Right renal pelvis (tissue), 4 donors: Measurements from ENCODE around the gene SEC61A2. TPM values are rescaled to one million over a fixed set of nuclear protein-coding genes. Genes with fewer than 3 reads are reported as not detected.
"Not testable (repeated sequence)": the region's sequence is repeated elsewhere in the genome, so short reads cannot be mapped to it uniquely, and the experiment has no call there.

Source experiments
- DNase-seq, 4 donors: peaks; one replicate each; pipeline ENCODE4 v3.0.0-alpha.2; 2013; ENCODE audit warnings: low read depth in 4 of 4, low spot score in 3 of 4, missing footprints in 1 of 4
- polyA plus RNA-seq, 4 donors: library from polyadenylated mRNA; unstranded; fragments of 120-200 nt; gene quantifications; one replicate each; pipeline ENCODE4 v1.2.1, GENCODE V29; 2013; ENCODE audit not compliant: insufficient read length in 4 of 4

SEC61A2 gene
- 10 to 100 TPM; 11.0 to 17.2 (median 14.1) TPM for polyA plus RNA-seq

DNA sequence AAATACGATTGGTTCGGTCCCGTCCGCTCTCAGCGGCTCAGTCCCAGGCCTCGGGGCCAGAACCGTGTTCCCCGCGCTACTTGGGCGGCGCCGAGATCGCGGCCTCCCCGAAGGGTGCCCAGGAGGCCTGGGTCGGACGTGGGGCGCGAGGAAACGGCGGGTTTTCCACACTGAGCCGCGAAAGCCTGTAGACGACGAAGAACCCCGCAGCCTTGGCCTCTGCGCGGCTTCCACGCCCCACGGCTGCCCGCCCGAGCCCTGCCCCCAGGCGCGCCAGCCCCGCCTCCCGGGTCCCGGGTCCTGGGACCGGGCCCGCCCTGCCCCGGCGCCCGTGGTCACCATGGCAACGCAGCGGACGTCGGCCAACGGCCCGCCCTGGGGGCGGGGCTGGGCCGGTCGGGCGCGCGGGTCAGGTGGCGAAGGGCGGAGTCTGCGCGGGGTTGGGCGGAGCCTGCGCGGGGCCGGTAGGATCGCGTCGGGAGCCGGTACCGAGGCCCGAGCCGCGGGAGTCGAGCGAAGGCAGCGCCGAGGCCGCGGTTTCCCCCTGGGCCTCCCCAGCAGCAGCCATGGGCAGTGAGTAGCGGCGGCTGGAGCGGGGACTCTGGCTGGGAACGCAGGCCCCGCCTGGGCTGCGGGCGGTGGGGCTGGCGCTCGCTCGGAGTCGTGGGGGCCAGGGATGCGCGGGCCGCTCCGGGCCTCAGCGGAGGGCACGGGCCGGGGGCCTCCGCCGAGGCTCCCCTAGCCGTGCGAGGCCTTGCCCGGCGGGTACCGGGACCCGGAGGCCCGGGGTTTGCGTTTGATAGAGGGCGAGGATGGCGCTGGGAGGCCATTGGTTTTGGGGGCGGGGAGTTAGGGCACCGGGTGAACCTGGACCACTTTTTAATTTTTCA is at the start of gene SEC61A2:
SEC61A2 (plus strand) TSS at position 456 of the 890 bp plus-strand sequence; CDS start at position 567, 111 bp downstream.
- peak; percentile 86 to 92 (median 90) for DNase-seq

DNA sequence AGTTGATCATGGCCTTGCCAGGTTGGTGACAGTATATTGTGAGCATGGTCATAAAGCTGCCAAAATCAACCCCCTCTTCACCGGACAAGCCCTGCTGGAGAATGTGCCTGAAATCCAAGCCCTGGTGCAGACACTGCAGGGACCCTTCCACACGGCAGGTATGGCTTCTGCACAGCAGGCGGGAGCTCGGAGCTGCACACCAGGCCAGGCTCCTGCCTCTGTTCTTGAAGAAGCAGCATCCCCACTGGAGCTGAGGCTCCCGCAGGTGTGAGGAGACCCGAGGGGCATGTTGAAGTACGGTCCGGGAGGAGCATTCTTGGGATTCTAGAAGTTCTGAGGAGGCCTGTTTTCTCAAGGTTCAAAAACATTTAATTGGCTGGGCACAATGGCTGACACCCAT is 48.0 kb upstream of the SEC61A2 start:
- DNase-seq = no peak

DNA sequence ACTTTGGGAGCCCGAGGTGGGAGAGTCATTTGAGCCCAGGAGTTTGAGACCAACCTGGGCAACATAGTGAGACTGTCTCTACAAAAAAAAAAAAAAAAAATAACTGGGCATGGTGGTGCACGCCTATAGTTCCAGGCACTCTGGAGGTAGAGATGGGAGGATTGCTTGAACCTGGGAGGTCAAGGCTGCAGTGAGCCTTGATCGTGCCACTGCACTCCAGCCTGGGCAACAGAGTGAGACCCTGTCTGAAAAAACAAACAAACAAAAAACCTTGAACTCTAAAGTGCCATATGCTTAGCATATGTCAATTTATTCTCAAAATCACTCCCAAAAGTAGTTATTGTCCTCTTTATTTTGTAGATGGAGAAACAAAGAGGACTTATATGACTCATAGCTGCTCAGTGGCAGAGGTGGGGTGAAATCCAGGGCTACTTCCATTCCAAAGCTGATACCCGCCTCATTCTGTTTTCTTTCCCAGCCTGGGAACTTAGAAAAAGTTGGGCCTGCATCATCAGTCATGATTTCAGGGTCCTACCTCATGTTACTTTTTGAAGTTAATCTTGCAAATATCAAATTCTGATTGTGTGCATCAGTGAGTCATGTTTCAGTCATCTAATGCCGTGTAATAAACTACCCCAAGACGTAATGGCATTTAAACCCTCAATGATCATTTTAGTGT is 47.5 kb upstream of the SEC61A2 start:
- DNase-seq = no peak

DNA sequence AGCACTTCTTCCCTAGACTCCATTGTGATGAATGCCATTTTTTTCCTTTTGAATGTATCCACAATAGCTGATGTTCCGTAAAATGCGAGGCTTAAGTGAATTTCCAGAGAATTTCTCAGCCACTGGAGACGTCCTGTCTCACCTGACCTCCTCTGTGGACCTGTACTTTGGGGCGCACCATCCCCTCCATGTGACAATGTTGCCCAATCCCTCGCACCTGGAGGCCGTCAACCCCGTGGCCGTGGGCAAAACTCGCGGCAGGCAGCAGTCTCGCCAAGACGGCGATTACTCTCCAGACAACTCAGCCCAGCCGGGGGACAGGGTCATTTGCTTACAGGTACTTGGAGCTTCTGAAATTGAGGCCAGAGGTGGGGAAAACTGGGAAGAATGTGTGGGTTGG is 40.6 kb upstream of the SEC61A2 start:
- DNase-seq = no peak

DNA sequence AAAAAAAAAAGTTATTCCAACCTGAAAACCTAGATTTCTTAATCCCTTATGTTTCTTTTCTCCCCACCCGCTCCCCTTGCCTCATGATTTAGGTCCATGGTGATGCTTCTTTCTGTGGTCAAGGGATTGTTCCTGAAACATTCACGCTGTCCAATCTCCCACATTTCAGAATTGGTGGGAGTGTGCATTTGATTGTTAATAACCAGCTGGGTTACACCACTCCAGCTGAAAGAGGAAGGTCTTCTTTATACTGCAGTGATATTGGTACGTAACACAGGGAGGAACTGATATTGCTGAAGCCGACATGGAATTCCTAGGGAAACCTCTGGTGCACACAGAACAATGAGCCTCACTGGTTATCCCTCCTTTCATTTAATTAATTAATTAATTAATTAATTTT is 38.1 kb upstream of the SEC61A2 start:
- no peak for DNase-seq

DNA sequence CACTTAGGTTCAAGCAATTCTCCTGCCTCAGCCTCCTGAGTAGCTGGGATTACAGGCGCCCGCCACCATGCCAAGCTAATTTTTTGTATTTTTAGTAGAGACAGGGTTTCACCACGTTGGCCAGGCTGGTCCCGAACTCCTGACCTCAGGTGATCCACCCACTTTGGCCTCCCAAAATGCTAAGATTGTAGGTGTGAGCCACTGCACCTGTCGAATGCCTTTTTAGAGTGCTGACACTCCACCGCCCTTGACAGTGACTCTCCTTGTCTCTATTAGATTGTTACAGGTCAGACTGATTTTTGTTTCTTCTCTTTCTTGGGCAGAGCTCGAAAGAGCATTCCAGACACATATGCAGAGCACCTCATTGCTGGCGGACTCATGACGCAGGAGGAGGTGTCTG is 32.1 kb upstream of the SEC61A2 start:
- not testable (repeated sequence) for DNase-seq

DNA sequence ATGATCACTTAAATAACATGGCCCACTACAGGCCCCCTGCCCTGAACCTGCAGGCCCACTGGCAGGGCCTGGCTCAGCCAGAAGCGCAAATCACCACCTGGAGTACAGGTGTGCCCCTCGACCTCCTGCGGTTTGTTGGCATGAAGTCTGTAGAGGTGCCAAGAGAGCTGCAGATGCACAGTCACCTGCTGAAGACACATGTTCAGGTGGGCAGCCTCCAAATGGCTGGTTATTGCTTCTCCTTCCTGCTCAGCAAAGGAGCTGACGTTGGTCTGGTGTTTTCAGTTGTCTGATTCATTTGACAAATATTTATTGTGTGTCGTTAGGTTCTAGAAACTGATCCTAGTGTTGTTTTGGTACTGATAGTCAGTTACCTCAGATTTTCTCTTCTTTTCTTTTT is 31.7 kb upstream of the SEC61A2 start:
- DNase-seq = no peak

DNA sequence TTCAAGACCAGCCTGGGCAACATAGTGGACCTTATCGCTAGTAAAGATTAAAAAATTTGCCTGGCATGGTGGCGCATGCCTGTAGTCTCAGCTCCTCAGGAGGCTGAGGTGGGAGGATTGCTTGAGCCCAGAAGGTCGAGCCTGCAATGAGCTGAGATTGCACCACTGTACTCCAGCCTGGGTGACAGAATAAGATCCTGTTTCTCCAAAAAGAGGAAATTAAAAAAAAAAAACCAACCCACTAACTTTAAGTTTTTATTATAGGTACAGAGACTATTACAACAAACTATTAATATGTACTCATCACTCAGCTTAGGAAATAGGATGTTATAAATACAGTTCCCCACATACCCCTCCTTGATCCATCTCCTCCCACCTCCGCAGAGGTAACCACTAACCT is 30.5 kb upstream of the SEC61A2 start:
- no peak for DNase-seq

DNA sequence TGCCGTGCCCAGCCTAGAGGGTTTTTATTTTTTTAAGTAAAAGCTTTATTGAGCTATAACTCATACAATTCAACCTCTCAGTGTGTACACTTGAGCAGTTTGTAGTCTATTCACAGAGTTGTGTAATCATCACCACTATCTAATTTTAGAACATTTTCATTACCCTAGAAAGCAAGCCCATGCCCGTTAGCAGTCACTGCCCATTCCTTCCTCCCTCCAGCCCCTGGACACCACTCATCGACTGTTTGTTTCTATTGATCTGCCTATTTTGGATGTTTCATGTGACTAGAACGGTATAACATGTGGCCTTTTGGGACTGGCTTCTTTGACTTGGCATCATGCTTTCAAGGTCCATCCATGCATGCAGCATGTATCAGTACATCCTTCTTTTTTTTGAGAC is 25.7 kb upstream of the SEC61A2 start:
- no peak for DNase-seq

DNA sequence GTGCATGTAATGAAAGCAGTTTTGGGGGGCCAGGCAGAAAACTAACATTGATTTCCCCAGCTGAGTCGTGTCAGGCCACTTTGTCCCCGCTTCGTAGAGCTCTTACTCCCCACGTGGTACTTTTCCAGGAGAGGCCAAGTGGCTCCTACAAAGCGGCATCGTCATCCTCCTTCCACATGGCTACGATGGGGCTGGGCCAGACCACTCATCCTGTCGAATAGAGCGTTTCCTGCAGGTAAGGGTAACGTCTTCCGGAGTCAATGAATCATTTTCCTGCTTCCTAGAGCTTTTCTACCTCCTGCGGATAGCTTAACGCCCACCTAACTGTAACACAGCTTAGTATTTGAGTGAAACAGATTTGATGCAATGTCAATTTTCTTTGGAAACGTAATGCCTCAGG is 21.7 kb upstream of the SEC61A2 start:
- no peak for DNase-seq

DNA sequence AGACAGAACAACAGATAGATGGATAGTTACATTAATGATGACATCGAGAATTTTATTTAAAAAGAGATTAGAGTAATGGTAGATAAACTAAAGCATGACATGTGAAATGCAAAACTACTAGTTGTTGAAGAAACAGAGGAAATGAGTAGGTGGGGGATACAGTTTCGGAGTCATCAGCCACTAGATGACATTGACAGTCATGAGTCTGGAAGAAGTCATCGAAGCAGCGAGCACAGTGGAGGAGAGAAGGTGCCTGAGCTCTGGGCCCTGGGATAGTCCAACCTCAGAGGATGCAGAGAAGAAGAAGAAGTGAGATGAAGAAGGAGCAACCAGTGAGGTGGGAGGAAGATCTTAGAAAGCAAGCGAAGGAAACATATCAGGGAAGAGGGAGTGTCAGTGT is 20.2 kb upstream of the SEC61A2 start:
- no peak for DNase-seq

DNA sequence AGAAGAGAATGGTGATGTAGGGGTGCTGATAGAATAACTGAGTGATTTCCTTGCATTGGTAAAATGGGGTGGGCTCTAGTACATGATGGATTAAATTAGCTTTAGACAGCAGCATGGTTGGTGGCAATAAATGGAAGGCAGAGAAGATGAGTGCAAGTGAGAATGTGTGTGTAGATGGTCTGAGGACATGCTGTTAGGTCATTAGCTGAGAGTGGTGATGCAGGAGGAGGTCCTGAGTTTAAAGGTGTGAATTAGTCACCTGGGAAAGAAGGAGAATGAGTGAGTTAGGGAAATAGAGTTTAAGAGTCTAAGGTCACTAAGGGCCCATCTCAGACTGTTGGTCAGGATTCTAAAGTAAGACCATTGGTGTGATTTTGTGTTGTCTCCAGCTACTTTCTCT is 17.9 kb upstream of the SEC61A2 start:
- DNase-seq = no peak

DNA sequence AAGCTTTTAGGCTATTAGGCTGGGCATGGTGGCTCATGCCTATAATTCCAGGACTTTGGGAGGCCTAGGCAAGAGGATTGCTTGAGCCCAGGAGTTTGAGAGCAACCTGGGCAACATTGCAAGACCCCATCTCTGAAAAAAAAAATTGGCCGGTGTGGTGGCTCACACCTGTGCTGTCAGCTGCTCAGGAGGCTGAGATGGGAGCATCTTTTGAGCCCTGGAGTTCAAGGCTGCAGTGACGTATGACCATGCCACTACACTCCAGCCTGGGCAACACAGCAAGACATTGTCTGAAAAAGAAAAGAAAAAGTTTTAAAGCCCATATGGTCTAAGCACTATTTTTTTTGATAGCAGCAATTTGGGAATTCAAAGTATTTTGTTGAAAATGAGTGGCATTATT is 15.8 kb upstream of the SEC61A2 start:
- no peak for DNase-seq

DNA sequence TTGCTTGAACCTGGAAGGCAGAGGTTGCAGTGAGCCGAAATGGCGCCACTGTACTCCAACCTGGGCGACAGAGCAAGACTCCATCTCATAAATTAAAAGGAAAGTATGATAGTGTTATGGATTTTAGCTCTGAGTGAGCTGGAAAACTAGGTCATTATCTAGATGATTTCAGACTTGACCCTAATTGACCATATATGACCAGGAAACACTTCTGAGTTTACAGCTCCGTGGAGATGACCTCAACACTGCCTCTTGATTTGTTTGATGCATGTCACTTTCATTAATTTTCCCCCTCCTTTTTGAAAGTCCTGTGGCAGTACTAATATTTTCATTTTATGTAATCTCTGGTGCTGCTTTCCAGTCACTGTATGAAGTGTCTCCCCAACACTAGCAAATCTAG is 7.8 kb upstream of the SEC61A2 start:
- no peak for DNase-seq

DNA sequence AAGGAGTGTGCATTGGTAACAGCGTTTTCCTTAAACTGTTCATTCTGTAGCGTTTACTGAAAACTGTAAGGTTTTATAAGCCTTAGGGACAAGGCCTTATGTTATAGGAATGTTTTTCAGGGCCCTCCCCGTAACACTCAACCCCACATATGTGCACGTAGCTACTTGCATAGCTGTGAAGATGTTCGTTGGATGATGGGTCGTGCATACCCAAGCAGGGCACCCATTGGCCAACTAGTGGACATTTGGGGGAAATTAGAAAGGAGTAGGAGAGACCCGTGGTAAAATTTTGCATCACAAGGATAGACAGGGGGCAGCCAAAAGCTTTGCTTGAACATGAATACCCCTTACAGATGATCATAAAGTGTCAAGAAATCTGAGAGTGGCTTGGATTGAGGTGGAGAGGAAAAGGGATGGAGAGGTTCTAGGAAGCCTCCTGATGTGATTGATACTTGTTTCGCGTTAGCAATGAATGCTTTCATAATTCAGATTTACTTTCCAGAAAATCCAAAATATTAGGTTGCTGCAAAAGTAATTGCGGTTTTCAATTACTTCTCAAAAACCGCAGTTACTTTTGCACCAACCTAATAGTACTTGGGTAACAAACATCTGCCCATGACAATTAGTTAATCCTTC is 878 bp downstream of the SEC61A2 start:
- DNase-seq = peak in 3 of 4 donors; percentile 20 to 48 (median 34)

DNA sequence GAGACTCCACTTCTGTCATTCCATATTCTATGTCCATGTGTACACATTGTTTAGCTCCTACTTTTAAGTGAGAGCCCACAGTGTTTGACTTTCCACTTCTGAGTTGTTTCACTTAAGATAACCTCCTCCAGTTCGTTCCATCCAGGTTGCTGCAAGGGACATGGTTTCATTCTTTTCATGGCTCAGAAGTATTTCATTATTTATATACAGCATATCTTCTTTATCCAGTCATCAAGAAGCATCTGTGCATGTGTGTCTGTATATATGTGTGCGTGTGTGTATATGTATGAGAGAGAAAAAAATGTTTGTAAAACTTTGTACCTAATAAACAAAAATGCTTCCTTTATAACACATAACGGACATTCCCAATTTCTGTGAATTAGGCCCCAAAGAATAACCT is 6.2 kb downstream of the SEC61A2 start:
- no peak for DNase-seq

DNA sequence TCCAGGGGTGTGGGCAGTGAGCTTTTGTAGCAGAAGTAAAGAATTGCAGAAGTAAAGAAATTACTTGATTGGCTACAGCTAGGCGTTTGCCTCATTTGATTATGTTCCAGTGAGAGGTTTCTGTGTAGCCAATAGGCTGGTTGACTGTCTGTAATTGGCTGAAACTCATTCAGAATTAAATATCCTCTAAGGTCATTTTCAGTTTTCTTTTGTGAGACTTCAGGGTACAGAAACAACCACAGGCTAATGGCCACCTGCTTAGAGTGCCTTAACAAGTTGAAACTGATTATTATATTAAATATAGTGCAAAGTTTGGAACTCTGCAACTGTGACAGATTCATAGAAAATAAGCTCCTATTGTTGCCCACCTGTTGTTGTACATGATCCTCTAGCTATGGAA is 10.6 kb downstream of the SEC61A2 start:
- DNase-seq = no peak

DNA sequence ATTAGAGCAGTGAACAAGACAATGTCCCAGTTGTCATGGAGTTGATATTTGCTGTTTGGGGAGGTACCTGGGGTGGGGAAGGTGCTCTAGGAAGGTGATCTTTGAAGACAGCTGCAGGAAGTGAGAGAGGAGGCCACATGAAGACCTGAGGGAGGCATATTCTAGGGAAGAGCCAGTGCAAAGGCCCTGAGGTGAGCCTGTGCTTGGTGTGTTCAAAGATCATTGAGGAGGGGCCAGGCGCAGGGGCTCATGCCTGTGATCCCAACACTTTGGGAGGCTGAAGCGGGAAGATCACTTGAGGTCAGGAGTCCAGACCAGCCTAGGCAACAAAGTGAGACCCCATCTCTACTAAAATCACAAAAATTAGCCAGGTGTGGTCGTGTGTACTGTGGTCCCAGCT is 15.1 kb downstream of the SEC61A2 start:
- DNase-seq = no peak

DNA sequence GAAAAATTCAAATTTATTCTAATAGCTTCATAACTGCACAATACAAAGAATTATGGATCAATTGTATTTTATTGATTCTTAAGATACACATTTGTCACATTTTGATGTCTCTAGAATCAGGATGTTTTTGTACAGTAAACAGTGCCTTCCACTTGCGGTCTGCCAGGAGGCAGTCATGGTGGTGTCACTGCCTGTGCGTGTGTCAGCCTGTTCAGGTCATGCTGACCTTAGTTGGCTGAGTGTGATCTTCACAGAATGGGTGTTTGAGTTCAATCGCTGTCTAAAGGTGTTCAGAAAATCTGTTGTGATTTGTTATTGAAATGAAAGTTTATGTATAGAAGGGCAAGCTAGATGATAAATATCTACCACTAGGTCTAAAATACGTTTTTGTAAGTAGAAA is 20.7 kb downstream of the SEC61A2 start:
- DNase-seq = no peak

DNA sequence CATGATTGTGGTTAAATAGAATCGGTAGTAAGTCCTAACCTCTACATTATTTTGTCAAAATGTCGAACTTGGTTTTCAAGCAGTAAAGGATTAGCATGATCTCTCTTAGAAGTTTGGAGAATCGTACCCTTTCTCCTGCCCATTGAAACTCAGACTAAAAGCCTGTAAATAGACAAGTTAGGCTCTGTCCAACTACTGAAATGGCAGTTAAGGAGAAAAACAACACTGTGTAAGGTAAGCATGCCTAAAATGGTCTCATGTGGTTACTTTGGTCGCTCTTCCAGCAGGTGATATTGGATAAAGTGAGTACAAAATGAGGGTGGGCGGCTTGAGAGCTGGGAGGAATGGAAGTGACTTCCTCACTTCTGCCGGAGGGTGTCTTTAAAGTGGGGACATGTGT is 25.0 kb downstream of the SEC61A2 start:
- no peak for DNase-seq

DNA sequence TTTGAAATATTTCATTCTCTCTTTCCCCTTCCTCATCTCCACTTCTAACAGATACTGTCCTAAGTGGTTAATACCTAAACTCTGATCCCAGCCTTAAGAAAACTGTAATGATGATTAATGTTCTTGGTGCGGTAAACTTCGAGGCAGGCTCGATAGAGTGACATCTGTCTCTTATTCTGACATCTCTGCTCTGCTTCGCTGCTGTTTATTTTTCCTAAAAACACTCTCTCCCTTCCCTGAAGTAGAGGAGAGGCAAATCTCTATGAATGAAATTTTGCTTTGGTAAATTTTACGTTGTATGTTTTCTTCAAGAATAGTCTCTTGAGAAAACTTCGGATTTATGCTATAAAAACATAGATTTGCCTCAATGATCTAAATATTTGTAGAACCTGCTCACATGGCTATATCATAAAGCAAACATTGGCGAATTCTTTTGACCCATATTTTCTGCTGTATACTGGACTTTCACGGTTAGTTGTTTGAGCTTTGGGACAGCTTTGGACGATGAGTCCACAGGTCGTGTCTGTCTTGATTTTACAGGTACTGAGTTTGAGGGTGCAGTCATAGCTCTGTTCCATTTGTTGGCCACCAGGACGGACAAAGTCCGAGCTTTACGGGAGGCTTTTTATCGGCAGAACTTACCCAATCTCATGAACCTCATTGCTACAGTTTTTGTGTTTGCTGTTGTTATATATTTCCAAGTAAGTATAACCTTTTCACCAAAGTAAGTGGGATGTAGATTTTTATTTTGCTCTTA is 27.1 kb downstream of the SEC61A2 start:
- DNase-seq = no peak
